ENCODE measurements around the gene RNF113B. TPM values are rescaled to one million over a fixed set of nuclear protein-coding genes. Genes with fewer than 3 reads are reported as not detected.

Gene RNF113B
- total and polyA plus RNA-seq, 2 of the 13 experiments (the other 11 are each of a cell fraction or from before 2014, with no cell fraction given): not detected

DNA sequence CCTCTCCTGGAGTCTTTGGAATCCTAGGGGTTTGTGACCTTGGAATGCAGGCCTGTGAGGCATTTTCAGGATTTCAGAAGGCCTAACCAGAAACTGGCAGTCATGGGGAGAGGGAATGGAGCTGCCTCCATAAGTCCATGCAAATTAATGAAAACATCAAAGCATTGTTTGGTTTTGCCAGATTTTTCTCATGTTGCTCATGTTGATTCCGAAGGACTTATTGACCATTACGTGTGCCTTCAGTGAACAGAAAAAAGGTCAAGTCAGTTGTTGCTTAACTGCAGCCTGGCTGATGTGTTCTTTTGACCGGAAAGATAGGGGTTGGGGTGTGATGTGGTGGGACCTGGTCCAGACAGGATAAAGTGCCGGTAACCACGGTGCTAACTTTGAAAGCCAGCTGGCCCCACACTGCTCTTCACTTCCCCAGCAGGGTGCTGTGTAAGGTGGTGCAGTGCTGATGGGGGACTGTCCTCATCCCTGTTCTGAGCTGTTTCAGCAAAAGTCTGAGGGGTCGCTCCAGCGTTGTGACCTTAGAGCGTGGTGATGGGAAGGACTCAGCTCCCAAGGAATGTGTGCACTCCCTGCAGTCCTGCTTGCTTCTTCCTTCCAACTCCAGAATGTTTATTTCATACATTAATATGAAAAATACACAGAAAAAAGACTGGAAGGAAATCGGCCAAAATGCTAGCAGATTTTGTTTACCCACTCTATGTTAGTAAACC is 3.5 kb downstream of the RNF113B start:
- peak overlapping the region; percentile 26; the same call in 1 of the 2 replicates for H3K9ac ChIP-seq (ENCODE audit: insufficient read depth, low read depth, low read length)
- peak; percentile 93 for FAIRE-seq
- peak overlapping the region; percentile 5 for H3K4me2 ChIP-seq (ENCODE audit: low read depth, low read length)
- peak; percentile 95 for DNase-seq (ENCODE audit: low spot score)
- H3K27ac ChIP-seq (ENCODE audit: extremely low read length, insufficient read depth, low read length): peak overlapping the region; percentile 63
- in situ Hi-C loops (cut with HindIII; ENCODE audit: extremely low pct_ligation_motif_present, low pct_unique_long_range_greater_than_20kb) (no loop called here), intact Hi-C loops (cut with micrococcal nuclease; ENCODE audit: unreplicated experiment) (loop anchor here (1.0 kb wide), 1 partner anchor 26 kb away; no protein-coding TSS in a partner anchor)
- peak; percentile 91 for ATAC-seq
- no peaks in the 10 kb centered on the region for H3K27me3 ChIP-seq (ENCODE audit: control insufficient read depth in 1 of 2, insufficient read depth in 2 of 2, low read length in 2 of 2)
- peaks cover 98% of the 10 kb centered on the region for H3K79me2 ChIP-seq (ENCODE audit: insufficient read depth, low read length)
- H2AFZ ChIP-seq (ENCODE audit: low read length): no peak overlapping the region
- peaks cover 8 to 24% of the 10 kb centered on the region in 2 experiments for H3K36me3 ChIP-seq (replicated peaks in 1 of 2; ENCODE audit: control insufficient read depth in 1 of 2, insufficient read depth in 2 of 2, low read length in 2 of 2)
- 28% methylated on average over 9 of the region's 9 CpGs for WGBS (ENCODE audit: low lambda C conversion rate)
- H3K4me1 ChIP-seq (ENCODE audit: insufficient read depth, low read length): peaks cover 64% of the 10 kb centered on the region
- ChIA-PET POLR2A (interaction anchor here (0.9 to 1.8 kb wide), 7 partner anchors 27 to 100 kb away, joined by 3 to 5 read pairs (median 3); no protein-coding TSS in a partner anchor), CTCF (ENCODE audit: low intra/inter-chr PET ratio, low total read pairs) (no interaction called here)
- no peaks in the 10 kb centered on the region for H3K9me3 ChIP-seq (ENCODE audit: low read length)
- no TSS peak for BruUV-seq (replicated peaks)
- H4K20me1 ChIP-seq (ENCODE audit: insufficient read depth, low read length): peaks cover 75% of the 10 kb centered on the region
- no peak overlapping the region; a peak in 1 of 6 replicates for H3K4me3 ChIP-seq (replicated peaks in 1 of 3; ENCODE audit: insufficient read depth in 1 of 3, low read depth in 2 of 3, low read length in 3 of 3)
- no peak for TF ChIP-seq MAFG (CRISPR knock-in tag; IDR thresholded peaks at IDR 0.05)
- TF ChIP-seq CCDC6 (CRISPR knock-in tag; IDR thresholded peaks at IDR 0.05): no peak
- no peak; the same call in 1 of the 2 replicates for TF ChIP-seq CSRNP1 (CRISPR knock-in tag; IDR thresholded peaks at IDR 0.05)
- TF ChIP-seq ZNF550 (CRISPR knock-in tag; IDR thresholded peaks at IDR 0.05; ENCODE audit: borderline replicate concordance): no peak
- no peak for TF ChIP-seq KDM5B (CRISPR knock-in tag; IDR thresholded peaks at IDR 0.05; ENCODE audit: borderline replicate concordance)
- TF ChIP-seq FOXK1 (CRISPR knock-in tag; IDR thresholded peaks at IDR 0.05; ENCODE audit: borderline replicate concordance, low read depth): peak; percentile 71; the same call in 1 of the 2 replicates
- no peak for TF ChIP-seq ZFP82 (CRISPR knock-in tag; IDR thresholded peaks at IDR 0.05; ENCODE audit: borderline replicate concordance)
- TF ChIP-seq, protein P1, sequence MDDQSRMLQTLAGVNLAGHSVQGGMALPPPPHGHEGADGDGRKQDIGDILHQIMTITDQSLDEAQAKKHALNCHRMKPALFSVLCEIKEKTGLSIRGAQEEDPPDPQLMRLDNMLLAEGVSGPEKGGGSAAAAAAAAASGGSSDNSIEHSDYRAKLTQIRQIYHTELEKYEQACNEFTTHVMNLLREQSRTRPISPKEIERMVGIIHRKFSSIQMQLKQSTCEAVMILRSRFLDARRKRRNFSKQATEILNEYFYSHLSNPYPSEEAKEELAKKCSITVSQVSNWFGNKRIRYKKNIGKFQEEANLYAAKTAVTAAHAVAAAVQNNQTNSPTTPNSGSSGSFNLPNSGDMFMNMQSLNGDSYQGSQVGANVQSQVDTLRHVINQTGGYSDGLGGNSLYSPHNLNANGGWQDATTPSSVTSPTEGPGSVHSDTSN (CRISPR knock-in tag; IDR thresholded peaks at IDR 0.05; ENCODE audit: borderline replicate concordance): no peak
- TF ChIP-seq, protein P2, sequence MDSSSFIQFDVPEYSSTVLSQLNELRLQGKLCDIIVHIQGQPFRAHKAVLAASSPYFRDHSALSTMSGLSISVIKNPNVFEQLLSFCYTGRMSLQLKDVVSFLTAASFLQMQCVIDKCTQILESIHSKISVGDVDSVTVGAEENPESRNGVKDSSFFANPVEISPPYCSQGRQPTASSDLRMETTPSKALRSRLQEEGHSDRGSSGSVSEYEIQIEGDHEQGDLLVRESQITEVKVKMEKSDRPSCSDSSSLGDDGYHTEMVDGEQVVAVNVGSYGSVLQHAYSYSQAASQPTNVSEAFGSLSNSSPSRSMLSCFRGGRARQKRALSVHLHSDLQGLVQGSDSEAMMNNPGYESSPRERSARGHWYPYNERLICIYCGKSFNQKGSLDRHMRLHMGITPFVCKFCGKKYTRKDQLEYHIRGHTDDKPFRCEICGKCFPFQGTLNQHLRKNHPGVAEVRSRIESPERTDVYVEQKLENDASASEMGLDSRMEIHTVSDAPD (CRISPR knock-in tag; IDR thresholded peaks at IDR 0.05): peak; percentile 83; the same call in 1 of the 2 replicates
- peak; percentile 62; the same call in 1 of the 2 replicates for TF ChIP-seq KDM3A (CRISPR knock-in tag; IDR thresholded peaks at IDR 0.05; ENCODE audit: low read depth)
- no peak; the same call in 1 of the 2 replicates for TF ChIP-seq GLI4 (CRISPR knock-in tag; IDR thresholded peaks at IDR 0.05; ENCODE audit: borderline replicate concordance)
- TF ChIP-seq, protein P3, sequence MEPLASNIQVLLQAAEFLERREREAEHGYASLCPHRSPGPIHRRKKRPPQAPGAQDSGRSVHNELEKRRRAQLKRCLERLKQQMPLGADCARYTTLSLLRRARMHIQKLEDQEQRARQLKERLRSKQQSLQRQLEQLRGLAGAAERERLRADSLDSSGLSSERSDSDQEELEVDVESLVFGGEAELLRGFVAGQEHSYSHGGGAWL (CRISPR knock-in tag; IDR thresholded peaks at IDR 0.05): no peak
- no peak for TF ChIP-seq ZNF383 (CRISPR knock-in tag; IDR thresholded peaks at IDR 0.05; ENCODE audit: borderline replicate concordance)
- no peak for TF ChIP-seq PRPF4 (IDR thresholded peaks at IDR 0.05; ENCODE audit: low read depth, low read length, poor library complexity, severe bottlenecking)
- TF ChIP-seq FOXM1 (CRISPR knock-in tag; IDR thresholded peaks at IDR 0.05): no peak
- no peak for TF ChIP-seq ZKSCAN1 (IDR thresholded peaks at IDR 0.05; ENCODE audit: low read length)
- TF ChIP-seq MZF1 (CRISPR knock-in tag; IDR thresholded peaks at IDR 0.05; ENCODE audit: borderline replicate concordance): no peak
